Measurements from ENCODE around the gene EDNRA.

Gene EDNRA

GRCh38 chr4:147461161-147461560, 19.7 kb upstream of the EDNRA start:
- TF ChIP-seq TAF1 (IDR thresholded peaks at IDR 0.05; ENCODE audit: borderline replicate concordance, insufficient read depth, low read length) = no peak
- TF ChIP-seq SIN3A (IDR thresholded peaks at IDR 0.05; ENCODE audit: borderline replicate concordance, insufficient read depth, low read length) = no peak
- no peak for TF ChIP-seq FOXP2 (optimal IDR thresholded peaks at IDR 0.05; ENCODE audit: borderline replicate concordance, extremely low read depth, extremely low read length, insufficient read depth)
- TF ChIP-seq, protein P1, sequence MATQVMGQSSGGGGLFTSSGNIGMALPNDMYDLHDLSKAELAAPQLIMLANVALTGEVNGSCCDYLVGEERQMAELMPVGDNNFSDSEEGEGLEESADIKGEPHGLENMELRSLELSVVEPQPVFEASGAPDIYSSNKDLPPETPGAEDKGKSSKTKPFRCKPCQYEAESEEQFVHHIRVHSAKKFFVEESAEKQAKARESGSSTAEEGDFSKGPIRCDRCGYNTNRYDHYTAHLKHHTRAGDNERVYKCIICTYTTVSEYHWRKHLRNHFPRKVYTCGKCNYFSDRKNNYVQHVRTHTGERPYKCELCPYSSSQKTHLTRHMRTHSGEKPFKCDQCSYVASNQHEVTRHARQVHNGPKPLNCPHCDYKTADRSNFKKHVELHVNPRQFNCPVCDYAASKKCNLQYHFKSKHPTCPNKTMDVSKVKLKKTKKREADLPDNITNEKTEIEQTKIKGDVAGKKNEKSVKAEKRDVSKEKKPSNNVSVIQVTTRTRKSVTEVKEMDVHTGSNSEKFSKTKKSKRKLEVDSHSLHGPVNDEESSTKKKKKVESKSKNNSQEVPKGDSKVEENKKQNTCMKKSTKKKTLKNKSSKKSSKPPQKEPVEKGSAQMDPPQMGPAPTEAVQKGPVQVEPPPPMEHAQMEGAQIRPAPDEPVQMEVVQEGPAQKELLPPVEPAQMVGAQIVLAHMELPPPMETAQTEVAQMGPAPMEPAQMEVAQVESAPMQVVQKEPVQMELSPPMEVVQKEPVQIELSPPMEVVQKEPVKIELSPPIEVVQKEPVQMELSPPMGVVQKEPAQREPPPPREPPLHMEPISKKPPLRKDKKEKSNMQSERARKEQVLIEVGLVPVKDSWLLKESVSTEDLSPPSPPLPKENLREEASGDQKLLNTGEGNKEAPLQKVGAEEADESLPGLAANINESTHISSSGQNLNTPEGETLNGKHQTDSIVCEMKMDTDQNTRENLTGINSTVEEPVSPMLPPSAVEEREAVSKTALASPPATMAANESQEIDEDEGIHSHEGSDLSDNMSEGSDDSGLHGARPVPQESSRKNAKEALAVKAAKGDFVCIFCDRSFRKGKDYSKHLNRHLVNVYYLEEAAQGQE (IDR thresholded peaks at IDR 0.05; ENCODE audit: insufficient read depth in 1 of 2, low read depth in 2 of 2, low read length in 2 of 2) = no peak
- no peak for TF ChIP-seq POLR2AphosphoS5 (IDR thresholded peaks at IDR 0.05; ENCODE audit: low read depth, low read length)

- no peak for TF ChIP-seq FOXP2 (optimal IDR thresholded peaks at IDR 0.05; ENCODE audit: borderline replicate concordance, extremely low read depth, extremely low read length, insufficient read depth)
Measured at GRCh38 chr4:147463065-147463464, 17.8 kb upstream of the EDNRA start.

DNA sequence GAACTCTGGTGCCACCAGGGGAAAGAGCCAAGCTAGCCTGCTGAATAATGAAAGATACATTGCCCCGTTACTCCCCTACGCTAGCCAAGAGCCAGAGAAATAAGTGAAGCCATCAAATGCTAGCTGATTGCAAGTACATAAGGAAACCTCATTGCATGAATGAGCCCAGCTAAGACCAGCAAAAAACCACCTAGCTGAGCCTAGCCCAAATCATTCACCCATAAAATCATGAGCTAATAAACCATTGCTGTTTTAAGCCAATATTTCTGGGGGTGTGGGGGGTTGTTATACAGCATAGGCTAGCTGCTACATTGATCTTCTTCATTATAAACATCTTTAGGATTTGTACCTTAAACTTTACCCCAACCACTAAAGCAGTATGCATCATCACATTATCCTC, 15.4 kb upstream of the EDNRA start:
- TF ChIP-seq TAF1 (IDR thresholded peaks at IDR 0.05; ENCODE audit: borderline replicate concordance, insufficient read depth, low read length) (no peak), POLR2AphosphoS5 (IDR thresholded peaks at IDR 0.05; ENCODE audit: low read depth, low read length) (no peak), FOXP2 (optimal IDR thresholded peaks at IDR 0.05; ENCODE audit: borderline replicate concordance, extremely low read depth, extremely low read length, insufficient read depth) (no peak), SIN3A (IDR thresholded peaks at IDR 0.05; ENCODE audit: borderline replicate concordance, insufficient read depth, low read length) (no peak)
- TF ChIP-seq, protein P1 (IDR thresholded peaks at IDR 0.05; ENCODE audit: insufficient read depth in 1 of 2, low read depth in 2 of 2, low read length in 2 of 2) = no peak

DNA sequence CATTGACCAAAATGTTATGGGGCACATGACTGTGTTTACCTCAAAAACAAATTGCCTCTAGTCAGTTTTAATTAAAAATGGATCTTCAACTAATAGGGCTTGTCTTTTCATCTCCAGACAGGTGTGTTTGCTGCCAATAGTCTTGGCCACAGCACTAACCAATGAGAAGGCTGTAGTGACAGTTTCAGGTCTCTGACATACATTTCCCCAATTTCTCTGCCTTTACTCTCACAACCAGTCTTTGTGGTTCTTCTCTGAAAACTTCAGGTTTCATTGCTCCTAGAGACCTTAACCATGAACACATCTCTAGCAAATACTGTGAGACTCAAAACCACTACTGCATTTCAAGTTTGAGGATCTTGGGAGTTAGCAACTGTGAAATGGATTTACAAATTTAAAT, 3.5 kb upstream of the EDNRA start:
- TF ChIP-seq TAF1 (IDR thresholded peaks at IDR 0.05; ENCODE audit: borderline replicate concordance, insufficient read depth, low read length) = no peak
- TF ChIP-seq FOXP2 (optimal IDR thresholded peaks at IDR 0.05; ENCODE audit: borderline replicate concordance, extremely low read depth, extremely low read length, insufficient read depth) = no peak
- TF ChIP-seq, protein P1 (IDR thresholded peaks at IDR 0.05; ENCODE audit: insufficient read depth in 1 of 2, low read depth in 2 of 2, low read length in 2 of 2) = no peak
- no peak for TF ChIP-seq SIN3A (IDR thresholded peaks at IDR 0.05; ENCODE audit: borderline replicate concordance, insufficient read depth, low read length)
- TF ChIP-seq POLR2AphosphoS5 (IDR thresholded peaks at IDR 0.05; ENCODE audit: low read depth, low read length) = no peak

- TF ChIP-seq SIN3A (IDR thresholded peaks at IDR 0.05; ENCODE audit: borderline replicate concordance, insufficient read depth, low read length) (no peak), TAF1 (IDR thresholded peaks at IDR 0.05; ENCODE audit: borderline replicate concordance, insufficient read depth, low read length) (no peak), POLR2AphosphoS5 (IDR thresholded peaks at IDR 0.05; ENCODE audit: low read depth, low read length) (no peak), FOXP2 (optimal IDR thresholded peaks at IDR 0.05; ENCODE audit: borderline replicate concordance, extremely low read depth, extremely low read length, insufficient read depth) (no peak)
- TF ChIP-seq, protein P1 (IDR thresholded peaks at IDR 0.05; ENCODE audit: insufficient read depth in 1 of 2, low read depth in 2 of 2, low read length in 2 of 2) = no peak
Measured at GRCh38 chr4:147479376-147479775, 1.5 kb upstream of the EDNRA start.

Data from PFSK-1 (cell line).